22Rv1 (cell line): Measurements from ENCODE around the gene NR1H2.

ENCODE experiments used
- ZFX ChIP-seq: fragments of 450-650 bp; IDR thresholded peaks from 2 replicates; pipeline ENCODE4 v1.6.1; 2017; ENCODE audit warnings: antibody characterized with exemption, borderline replicate concordance
- TF ChIP-seq, protein P1 (sequence below): fragments of 450-650 bp; IDR thresholded peaks from 2 replicates; pipeline ENCODE4 v1.5.1; 2017; ENCODE audit warnings: mild to moderate bottlenecking

DNA sequence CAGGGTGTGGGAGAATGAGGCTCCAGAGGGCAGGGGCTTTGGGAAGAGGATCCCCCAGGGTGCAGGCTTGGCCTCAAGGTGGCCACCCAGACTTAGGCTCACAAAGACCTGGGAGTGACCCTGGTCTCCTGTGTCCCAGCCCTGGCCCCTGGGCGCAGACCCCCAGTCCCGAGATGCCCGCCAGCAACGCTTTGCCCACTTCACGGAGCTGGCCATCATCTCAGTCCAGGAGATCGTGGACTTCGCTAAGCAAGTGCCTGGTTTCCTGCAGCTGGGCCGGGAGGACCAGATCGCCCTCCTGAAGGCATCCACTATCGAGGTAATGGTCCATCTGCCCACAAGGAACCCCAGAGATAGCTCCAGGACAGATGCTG is 2.6 kb downstream of the NR1H2 start:
- TF ChIP-seq, protein P1, sequence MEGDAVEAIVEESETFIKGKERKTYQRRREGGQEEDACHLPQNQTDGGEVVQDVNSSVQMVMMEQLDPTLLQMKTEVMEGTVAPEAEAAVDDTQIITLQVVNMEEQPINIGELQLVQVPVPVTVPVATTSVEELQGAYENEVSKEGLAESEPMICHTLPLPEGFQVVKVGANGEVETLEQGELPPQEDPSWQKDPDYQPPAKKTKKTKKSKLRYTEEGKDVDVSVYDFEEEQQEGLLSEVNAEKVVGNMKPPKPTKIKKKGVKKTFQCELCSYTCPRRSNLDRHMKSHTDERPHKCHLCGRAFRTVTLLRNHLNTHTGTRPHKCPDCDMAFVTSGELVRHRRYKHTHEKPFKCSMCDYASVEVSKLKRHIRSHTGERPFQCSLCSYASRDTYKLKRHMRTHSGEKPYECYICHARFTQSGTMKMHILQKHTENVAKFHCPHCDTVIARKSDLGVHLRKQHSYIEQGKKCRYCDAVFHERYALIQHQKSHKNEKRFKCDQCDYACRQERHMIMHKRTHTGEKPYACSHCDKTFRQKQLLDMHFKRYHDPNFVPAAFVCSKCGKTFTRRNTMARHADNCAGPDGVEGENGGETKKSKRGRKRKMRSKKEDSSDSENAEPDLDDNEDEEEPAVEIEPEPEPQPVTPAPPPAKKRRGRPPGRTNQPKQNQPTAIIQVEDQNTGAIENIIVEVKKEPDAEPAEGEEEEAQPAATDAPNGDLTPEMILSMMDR, result no peak
- no peak for TF ChIP-seq ZFX
